Fibroblast of villous mesenchyme (primary cell): ENCODE results near the gene KLK1. TPM values are rescaled to one million over a fixed set of nuclear protein-coding genes. Genes with fewer than 3 reads are reported as not detected.

Experiments used
- DNase-seq: peaks from one replicate; pipeline ENCODE4 v3.0.0-alpha.2; 2010; ENCODE audit warnings: low read depth
- H3K4me3 ChIP-seq: 2 replicates; pipeline ENCODE4 v1.5.1; 2011; ENCODE audit warnings: low read depth, mild to moderate bottlenecking, low read length
- total RNA-seq: library from RNA; depleted of rRNA; stranded (reverse); fragments of >200 nt; gene quantifications from 2 replicates; pipeline ENCODE4 v1.2.3, GENCODE V29; 2012
- TF ChIP-seq, protein P1 (sequence below): IDR thresholded peaks from 2 replicates; pipeline ENCODE4 v1.5.1; 2012; ENCODE audit warnings: low read depth, mild to moderate bottlenecking, low read length; ENCODE audit not compliant: insufficient read depth

KLK1 gene
- total RNA-seq, result not detected in 2 replicates

DNA sequence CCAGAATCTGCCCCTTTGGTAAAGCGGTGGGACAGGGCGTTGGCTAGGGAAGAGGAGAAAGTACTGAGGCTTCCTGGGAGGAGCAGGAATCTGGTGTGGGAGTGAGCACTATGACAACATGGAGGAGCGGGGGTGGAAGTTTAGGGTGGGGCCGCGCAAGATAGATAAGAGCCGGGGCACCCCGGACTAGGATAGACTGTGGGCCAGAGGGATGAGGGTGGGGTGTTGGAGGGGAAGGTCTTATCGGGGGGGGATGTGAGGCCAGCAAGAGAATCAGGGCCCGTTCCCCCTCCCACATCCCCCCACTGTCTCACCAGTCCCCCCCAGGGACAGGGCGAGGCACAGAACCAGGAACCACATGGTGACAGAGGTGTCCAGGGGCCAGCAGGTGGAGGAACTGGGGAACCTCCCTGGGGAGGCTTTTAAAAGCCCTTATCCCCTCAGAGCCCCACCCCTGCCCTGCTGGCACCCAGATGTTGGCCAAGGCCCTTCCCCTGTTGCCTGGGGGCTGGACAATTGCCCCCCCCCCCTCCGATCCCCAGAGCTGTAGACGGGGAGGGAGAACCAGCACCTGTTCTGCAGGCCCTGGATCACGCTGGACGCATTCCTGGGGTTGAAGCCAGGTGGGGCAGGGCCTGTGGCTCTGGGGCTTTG lies at the start of gene KLK1:
Gene KLK1 (minus strand): TSS at position 399 of the 654 bp plus-strand sequence. CDS start 39 bp downstream, at position 360.
- TF ChIP-seq, protein P1, sequence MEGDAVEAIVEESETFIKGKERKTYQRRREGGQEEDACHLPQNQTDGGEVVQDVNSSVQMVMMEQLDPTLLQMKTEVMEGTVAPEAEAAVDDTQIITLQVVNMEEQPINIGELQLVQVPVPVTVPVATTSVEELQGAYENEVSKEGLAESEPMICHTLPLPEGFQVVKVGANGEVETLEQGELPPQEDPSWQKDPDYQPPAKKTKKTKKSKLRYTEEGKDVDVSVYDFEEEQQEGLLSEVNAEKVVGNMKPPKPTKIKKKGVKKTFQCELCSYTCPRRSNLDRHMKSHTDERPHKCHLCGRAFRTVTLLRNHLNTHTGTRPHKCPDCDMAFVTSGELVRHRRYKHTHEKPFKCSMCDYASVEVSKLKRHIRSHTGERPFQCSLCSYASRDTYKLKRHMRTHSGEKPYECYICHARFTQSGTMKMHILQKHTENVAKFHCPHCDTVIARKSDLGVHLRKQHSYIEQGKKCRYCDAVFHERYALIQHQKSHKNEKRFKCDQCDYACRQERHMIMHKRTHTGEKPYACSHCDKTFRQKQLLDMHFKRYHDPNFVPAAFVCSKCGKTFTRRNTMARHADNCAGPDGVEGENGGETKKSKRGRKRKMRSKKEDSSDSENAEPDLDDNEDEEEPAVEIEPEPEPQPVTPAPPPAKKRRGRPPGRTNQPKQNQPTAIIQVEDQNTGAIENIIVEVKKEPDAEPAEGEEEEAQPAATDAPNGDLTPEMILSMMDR, result no peak
- no peak within 1 kb of the TSS for H3K4me3 ChIP-seq
- no peak for DNase-seq

DNA sequence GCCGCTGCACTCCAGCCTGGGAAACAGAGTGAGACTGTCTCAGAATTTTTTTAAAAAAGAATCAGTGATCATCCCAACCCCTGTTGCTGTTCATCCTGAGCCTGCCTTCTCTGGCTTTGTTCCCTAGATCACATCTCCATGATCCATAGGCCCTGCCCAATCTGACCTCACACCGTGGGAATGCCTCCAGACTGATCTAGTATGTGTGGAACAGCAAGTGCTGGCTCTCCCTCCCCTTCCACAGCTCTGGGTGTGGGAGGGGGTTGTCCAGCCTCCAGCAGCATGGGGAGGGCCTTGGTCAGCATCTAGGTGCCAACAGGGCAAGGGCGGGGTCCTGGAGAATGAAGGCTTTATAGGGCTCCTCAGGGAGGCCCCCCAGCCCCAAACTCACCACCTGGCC lies 49.5 kb upstream of the KLK1 start, which contains the start of gene KLK2:
Gene KLK2 (plus strand): TSS at position 384 of the 400 bp plus-strand sequence. CDS start 35 bp downstream, outside the sequence.
- TF ChIP-seq, protein P1, result no peak
- H3K4me3 ChIP-seq, result no peak within 1 kb of the TSS
- DNase-seq, result no peak

DNA sequence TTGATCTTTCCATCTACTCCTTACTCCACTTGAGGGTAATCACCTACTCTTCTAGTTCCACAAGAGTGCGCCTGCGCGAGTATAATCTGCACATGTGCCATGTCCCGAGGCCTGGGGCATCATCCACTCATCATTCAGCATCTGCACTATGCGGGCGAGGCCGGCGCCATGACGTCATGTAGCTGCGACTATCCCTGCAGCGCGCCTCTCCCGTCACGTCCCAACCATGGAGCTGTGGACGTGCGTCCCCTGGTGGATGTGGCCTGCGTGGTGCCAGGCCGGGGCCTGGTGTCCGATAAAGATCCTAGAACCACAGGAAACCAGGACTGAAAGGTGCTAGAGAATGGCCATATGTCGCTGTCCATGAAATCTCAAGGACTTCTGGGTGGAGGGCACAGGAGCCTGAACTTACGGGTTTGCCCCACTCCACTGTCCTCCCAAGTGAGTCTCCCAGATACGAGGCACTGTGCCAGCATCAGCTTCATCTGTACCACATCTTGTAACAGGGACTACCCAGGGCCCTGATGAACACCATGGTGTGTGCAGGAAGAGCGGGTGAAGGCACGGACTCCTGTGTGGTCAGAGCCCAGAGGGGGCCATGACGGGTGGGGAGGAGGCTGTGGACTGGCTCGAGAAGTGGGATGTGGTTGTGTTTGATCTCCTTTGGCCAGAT lies 47.0 kb upstream of the KLK1 start:
- H3K4me3 ChIP-seq, result no peak overlapping the region
- DNase-seq, result no peak
- TF ChIP-seq, protein P1, result no peak

DNA sequence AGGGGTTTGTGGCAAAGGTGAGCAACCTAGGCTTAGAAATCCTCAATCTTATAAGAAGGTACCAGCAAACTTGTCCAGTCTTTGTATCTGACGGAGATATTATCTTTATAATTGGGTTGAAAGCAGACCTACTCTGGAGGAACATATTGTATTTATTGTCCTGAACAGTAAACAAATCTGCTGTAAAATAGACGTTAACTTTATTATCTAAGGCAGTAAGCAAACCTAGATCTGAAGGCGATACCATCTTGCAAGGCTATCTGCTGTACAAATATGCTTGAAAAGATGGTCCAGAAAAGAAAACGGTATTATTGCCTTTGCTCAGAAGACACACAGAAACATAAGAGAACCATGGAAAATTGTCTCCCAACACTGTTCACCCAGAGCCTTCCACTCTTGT lies 45.9 kb upstream of the KLK1 start:
- TF ChIP-seq, protein P1, result no peak
- no peak overlapping the region for H3K4me3 ChIP-seq
- no peak for DNase-seq

DNA sequence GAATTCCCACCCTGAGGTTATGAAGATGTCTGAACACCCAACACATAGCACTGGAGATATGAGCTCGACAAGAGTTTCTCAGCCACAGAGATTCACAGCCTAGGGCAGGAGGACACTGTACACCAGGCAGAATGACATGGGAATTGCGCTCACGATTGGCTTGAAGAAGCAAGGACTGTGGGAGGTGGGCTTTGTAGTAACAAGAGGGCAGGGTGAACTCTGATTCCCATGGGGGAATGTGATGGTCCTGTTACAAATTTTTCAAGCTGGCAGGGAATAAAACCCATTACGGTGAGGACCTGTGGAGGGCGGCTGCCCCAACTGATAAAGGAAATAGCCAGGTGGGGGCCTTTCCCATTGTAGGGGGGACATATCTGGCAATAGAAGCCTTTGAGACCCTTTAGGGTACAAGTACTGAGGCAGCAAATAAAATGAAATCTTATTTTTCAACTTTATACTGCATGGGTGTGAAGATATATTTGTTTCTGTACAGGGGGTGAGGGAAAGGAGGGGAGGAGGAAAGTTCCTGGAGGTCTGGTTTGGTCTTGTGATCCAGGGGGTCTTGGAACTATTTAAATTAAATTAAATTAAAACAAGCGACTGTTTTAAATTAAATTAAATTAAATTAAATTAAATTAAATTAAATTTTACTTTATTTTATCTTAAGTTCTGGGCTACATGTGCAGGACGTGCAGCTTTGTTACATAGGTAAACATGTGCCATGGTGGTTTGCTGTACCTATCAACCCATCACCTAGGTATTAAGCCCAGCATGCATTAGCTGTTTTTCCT lies 38.1 kb upstream of the KLK1 start:
- no peak overlapping the region for H3K4me3 ChIP-seq
- TF ChIP-seq, protein P1, result no peak
- no peak for DNase-seq

DNA sequence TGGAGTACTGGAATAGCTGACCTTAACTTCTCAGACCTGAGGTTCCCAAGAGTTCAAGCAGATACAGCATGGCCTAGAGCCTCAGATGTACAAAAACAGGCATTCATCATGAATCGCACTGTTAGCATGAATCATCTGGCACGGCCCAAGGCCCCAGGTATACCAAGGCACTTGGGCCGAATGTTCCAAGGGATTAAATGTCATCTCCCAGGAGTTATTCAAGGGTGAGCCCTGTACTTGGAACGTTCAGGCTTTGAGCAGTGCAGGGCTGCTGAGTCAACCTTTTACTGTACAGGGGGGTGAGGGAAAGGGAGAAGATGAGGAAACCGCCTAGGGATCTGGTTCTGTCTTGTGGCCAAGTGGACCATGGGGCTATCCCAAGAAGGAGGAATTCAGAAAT lies 37.4 kb upstream of the KLK1 start:
- TF ChIP-seq, protein P1, result no peak

More for the DNA sequence above, 37.4 kb upstream of the KLK1 start:
- no peak overlapping the region for H3K4me3 ChIP-seq
- no peak for DNase-seq
